NCI-H1436 treated with DMSO at 0.1 percent for 48 hours (cell line): ENCODE measurements around the gene ROMO1.
A peak's percentile ranks its signal among the peaks of the same experiment; 100 is the strongest.
"Not testable (repeated sequence)": the region's sequence is repeated elsewhere in the genome, so short reads cannot be mapped to it uniquely, and the experiment has no call there.

Experiments
- DNase-seq: peaks from one replicate; lab custom pipeline; 2025; lab: John Stamatoyannopoulos, UW

Gene ROMO1

GRCh38 chr20:35730583-35731468 lies 31.6 kb downstream of the ROMO1 start:
- no peak for DNase-seq

DNA sequence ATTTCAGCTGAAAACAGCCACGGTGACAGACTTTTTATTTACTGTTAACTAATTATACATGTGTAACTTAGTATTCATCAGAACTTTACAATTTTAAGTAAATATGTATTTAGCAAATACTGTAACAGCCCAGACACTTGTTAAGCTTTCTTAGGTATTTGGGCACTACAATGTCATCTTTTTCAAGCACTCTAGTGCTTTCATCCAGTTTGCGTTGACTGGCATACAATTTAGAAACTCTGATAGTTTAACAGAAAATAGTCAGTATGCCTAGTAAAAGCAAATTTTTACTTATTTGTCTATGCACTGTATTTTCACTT lies 32.2 kb downstream of the ROMO1 start:
- DNase-seq = no peak

DNA sequence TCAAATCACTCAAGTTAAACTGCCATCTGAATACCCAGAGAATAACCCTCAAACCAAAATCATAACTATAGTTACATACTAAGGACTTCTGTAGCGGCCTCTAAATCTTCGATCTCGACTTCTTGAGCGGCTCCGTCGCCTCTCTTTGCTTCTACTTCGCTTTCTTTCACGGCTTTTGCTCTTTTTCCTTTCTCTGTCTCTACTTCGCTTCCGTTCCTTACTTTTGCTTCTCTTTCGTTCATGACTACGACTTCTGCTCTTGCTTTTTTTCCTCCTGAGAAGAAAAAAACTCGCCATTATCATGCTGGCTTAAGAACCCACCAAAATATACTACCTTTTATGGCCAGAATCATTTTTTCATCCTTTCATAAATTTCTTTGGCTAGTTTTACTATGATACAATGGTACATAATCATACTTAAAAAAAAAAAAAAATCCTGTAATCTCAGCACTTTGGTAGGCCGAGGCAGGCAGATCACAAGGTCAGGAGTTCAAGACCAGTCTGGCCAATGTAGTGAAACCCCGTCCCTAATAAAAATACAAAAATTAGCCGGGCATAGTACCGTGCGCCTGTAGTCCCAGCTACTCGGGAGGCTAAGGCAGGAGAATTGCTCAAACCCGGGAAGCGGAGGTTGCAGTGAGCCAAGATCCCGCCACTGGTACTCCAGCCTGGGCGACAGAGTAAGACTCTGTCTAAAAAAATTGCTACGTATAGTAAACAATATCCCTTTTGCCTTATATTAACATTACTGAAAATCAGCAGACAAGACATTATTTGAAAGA lies 32.8 kb downstream of the ROMO1 start:
- no peak for DNase-seq

DNA sequence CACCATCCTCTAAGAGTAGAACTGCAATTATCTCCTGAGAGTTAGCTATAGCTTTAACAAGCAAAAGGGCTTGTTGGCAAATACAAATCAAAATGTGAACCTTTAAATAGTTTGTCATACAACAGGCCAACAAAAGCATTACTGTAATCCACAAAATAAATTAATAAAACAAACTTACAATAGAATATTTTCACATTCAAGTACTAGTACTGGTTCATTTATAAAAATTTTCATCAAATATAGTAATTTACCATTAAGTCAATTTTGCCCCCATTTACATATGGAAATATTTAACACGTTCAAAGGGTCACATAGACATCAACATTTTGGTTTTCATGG lies 33.4 kb downstream of the ROMO1 start:
- DNase-seq = no peak

DNA sequence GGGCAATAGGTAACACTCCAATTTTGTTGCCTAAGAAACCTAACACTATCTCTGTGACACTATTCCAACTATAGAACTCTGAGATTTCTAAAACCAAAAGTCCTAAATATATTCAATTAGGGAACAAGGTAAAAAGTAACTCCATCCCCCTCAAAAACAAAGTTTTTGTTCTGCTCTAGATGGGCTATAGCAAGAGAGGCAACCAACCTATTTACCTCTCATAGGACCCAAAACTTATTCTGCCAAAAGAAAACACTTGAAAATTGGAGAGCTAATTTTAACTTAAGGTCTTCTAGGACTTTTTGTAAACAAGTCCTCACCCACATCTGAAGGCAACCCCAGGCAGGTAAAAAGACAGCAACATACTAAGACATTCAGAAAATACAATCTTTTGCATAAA lies 35.2 kb downstream of the ROMO1 start:
- DNase-seq = no peak

DNA sequence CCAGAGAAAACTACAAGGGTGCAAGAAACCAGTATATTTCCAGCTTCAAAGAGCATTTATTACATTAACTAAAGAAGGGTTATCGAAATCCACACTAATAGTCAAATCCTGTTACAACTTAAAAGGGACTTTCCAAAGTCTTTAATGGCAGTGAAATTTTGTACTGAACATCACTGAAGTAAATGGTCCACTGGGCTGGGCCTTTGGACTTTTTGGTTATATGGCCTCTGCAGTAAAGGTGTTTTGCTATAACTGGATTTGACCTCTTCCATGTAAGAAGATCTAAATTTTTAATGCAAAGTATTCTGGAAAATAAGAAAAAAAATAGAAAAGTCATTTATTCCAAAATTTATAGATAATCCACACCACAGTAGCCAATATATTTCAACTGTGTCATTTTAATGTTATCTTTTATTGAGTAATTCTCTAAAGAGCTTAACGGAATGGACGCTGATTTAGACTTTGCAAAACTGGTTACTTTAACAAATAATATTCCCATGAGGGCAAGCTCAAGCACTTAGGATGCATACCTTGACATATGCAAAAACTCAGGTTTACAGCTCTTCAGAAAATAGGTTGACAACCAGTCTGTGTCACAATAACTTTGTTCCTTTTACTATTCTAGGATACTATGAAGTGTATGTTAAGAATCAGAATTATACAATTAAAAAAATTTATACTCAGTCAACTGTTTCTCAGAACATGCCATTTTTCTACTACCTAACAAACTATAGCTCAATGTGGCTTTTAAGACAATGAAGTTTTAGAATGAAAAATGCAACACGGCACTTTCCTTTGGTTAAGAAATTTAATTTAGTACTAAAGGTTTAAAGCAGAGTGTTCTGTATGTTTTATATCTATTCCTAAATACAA lies 35.8 kb downstream of the ROMO1 start:
- no peak for DNase-seq

DNA sequence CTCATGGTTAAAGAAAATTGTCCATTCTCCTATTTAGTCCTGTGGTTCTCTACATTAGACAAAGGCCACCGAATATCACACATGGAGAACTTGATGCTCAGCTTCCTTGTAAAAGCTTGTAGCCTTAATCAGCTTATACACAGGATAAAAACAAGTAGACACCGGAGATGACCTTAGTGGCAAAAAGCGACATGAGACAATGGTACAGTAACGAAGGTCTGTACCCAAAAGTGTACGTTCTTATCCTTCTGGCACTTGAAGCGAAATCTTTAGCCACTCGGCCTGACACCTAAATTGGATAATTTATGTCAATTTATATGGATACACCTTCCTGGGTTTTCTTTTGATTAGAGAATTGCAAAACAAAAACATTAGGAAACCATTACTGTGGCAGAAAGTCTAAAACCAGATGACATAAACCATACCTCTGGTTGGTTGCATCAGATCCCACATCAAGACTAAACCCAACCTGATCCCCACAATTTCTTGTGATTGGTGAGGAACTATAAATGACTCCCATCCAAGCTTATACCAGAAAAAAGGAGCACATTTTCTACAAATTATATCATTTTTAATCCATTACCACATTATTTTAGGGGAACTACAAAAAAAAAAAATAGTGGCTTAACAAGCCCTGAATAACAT lies 36.7 kb downstream of the ROMO1 start:
- no peak for DNase-seq

DNA sequence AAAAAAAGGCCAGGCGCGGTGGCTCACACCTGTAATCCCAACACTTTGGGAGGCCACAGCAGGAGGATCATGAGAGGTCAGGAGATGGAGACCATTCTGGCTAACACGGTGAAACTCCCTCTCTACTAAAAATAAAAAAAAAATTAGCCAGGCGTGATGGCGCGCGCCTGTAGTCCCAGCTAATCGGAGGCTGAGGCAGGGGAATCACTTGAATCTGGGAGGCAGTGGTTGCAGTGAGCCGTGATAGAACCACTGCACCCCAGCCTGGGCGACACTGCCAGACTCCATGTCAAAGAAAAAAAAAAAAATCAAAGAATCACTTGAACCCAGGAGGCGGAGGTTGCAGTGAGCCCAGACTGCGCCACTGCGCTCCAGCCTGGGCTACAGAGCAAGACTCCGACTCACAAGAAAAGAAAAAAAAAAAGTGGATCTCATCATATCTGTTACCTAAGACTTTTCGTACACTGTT lies 38.7 kb downstream of the ROMO1 start:
- DNase-seq = no peak

GRCh38 chr20:35738410-35739179 lies 39.4 kb downstream of the ROMO1 start:
- DNase-seq = no peak

GRCh38 chr20:35739294-35740163 lies 40.3 kb downstream of the ROMO1 start:
- DNase-seq = no peak

- peak; percentile 99 for DNase-seq
Measured at GRCh38 chr20:35741892-35742740, 42.9 kb downstream of the ROMO1 start, which contains the start of gene RBM39. Gene RBM39 (minus strand): TSS chr20:35742260. CDS start chr20:35740874, 1,386 bp downstream.

- no peak for DNase-seq
Measured at GRCh38 chr20:35742741-35743523, 43.7 kb downstream of the ROMO1 start.

GRCh38 chr20:35743693-35744491 lies 44.7 kb downstream of the ROMO1 start:
- DNase-seq = no peak

DNA sequence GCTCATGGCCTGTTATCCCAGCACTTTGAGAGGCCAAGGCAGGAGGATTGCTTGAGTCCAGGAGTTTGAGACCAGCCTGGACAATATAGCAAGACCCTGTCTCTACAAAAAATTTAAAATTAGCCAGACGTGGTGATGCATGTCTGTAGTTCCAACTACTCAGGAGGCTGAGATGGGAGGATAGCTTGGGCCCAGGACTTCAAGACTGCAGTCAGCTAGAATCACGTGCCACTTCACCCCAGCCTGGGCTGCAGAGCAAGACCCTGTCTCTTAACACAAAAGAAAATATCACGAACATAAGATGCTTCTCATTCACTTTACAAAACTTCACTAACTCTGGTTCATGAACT lies 45.3 kb downstream of the ROMO1 start:
- DNase-seq = not testable (repeated sequence)
